HG02642 (cell line): Measurements from ENCODE around the gene FAM53B.

ENCODE experiments used
- ATAC-seq: cut with Tn5 transposase; IDR thresholded peaks from one replicate; pipeline ENCODE4 v1.9.1; 2021; ENCODE audit warnings: mild to moderate bottlenecking; ENCODE audit not compliant: unreplicated experiment, poor library complexity

Gene FAM53B

DNA sequence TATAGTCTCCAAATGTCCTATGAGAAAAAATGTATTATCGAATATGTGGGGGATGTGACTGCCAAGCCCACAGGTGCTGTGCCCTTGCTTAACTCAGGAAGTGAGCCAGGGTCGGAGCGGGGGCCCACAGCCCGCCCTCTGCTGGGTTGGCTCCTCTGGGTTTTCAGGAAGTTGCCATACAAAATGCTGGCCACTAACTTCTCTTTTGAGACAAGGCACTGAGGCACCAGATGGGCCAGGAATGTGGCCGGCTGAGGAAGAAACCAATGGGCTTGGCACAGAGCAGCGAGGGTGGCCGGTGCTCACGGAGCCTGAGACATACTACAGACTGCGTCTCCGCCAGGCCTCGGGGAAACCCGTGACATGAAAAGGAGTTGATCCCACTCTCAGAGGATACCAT is 58.9 kb downstream of the FAM53B start:
- ATAC-seq, result no peak

DNA sequence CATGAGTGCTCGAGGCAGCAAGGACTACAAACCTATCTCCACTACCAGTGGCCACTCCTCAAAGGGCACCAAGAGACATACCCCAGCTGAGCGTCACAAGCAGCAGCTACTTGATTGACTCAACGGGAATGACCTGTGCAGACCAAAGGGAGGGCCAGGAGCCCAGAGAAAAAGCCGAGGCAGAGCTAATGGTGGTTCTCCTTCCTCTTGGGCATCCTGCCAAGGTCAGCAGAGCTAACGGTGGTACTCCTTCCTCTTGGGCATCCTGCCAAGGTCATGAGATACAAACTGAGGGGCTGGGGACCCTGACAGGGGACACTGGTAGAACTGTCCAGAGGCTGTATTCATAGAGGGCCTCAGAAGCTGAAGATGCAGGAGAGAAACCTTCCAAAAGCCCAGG is 60.4 kb downstream of the FAM53B start:
- no peak for ATAC-seq

DNA sequence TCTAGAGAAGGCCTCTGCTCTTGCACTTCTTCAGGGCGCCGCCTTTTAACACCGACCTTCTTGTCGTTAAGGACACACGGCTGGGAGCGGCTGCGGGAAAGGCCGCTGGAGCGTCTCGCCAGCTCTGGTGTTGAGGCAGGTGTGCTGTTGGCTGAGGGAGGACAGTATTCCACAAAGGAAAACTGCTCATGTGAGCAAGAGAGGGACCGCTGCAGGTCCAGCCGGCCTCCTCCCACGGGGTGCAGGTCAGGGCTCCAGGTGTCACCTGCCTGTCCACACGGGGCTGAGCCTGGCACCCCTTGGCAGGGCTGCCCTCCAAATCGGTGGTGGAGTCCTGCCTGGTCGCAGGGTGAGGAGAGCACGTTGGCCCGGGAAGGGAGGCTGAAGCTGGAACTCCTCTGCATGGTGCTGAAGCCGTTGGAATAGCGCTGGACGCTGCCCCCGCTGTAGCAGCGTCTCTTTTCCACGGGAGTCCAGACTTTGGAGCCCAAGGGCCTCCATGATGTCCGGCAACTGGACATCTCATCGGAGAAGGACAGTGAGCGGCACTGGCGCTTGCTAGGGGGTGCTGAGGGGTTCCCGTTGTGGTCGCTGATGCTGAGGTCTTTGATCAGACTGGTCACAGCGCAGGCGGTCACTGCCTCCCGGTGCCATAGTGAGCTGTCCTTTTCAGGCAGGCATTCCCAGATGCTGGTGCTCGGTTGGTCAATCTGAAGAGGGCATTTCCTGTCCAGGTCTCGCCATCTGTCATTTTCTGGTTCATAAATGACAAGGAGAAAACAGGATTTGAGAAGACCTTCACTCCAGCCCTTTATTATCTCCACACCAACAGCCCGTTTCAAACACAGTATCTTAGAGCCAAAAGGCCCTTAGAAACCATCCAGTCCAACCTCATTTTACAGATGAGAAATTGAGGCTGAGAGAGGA is 62.3 kb downstream of the FAM53B start:
- ATAC-seq, result no peak

GRCh38 chr10:124681091-124681490 is 63.1 kb downstream of the FAM53B start:
- ATAC-seq, result no peak

- ATAC-seq, result no peak
These were observed 63.5 kb downstream of the FAM53B start for GRCh38 chr10:124680675-124681074.

DNA sequence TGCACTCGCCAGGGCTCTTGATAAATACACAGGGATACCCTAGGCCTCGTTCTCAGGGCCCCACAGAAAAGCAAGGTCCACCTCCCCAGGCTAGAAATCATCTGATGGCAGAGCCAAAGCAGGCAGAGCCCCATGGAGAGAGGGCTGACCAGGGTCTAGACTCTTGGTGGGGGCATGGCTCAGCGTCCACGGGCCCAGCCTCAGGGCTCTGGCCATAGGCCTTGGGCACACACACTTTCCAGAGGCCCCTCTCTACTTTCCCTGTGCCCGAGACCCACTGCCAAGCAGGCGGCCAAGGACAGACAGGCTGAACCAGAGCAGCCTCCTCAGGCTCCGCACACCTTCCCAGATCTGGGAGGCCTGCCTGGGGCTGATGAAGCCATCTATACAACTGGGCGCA is 64.8 kb downstream of the FAM53B start:
- no peak for ATAC-seq

- no peak for ATAC-seq
These were observed 65.5 kb downstream of the FAM53B start for GRCh38 chr10:124678557-124679240.

GRCh38 chr10:124677749-124678556 is 66.2 kb downstream of the FAM53B start:
- no peak for ATAC-seq

DNA sequence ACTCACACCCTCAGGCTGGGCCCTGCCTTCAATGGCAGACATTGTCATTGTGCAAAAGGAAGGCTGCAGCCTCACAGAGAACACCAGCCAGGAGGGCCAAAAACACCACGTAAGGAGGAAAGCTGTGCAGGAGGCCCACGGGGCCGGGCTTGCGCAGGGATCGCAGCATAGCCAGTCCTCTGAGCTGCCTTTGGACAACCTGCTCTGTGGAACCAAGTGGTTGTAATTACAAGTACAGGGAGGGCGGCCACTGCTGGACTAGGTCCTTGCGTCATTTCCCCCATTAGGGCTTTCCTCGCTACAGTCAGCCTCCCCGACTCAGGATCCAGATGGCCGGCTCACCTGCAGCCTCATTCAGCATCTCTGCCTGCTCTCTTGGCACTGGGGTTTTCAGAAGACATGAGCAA is 66.9 kb downstream of the FAM53B start:
- ATAC-seq, result no peak

GRCh38 chr10:124676416-124677062 is 67.6 kb downstream of the FAM53B start:
- ATAC-seq, result no peak

DNA sequence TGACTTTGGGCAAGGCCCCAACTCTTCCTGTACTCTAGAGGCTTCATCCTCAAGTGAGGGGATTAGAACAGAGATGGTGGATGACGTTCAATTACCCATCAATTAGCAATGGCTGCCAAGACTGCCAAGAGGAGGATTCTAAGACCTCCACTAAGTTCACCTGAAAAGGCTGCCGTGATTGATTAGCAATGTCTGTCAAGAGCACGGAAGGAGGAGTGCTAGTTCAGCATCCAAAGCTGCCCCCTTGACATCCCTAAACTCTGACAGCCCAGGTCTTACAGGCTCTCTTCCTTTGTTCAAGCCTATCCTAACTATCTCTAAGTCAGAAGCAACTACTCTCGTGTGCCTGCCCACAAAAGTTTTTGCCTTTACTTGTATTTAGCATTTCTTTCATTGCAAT is 68.4 kb downstream of the FAM53B start:
- no peak for ATAC-seq

DNA sequence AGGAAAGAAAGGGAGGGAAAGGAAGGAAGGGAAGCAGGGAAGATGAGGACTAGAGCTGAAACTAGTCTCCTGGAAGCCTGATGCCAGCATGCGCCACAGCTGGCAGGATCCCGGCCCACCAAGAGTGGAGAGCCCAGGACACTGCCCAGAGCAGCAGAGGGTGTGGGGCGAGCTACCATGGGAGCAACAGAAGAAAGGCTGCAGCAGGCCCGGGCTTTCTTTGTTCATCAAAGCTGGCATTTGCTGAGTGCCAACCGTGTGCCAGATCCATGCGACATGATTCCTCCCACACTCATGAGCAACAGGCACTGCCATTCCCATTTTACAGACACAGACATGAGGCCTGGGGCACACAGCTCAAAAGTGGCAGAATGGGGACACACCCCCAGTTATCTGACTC is 68.9 kb downstream of the FAM53B start:
- no peak for ATAC-seq

GRCh38 chr10:124674768-124675222 is 69.4 kb downstream of the FAM53B start:
- no peak for ATAC-seq

- no peak for ATAC-seq
These were observed 72.0 kb downstream of the FAM53B start for GRCh38 chr10:124672181-124672638.

DNA sequence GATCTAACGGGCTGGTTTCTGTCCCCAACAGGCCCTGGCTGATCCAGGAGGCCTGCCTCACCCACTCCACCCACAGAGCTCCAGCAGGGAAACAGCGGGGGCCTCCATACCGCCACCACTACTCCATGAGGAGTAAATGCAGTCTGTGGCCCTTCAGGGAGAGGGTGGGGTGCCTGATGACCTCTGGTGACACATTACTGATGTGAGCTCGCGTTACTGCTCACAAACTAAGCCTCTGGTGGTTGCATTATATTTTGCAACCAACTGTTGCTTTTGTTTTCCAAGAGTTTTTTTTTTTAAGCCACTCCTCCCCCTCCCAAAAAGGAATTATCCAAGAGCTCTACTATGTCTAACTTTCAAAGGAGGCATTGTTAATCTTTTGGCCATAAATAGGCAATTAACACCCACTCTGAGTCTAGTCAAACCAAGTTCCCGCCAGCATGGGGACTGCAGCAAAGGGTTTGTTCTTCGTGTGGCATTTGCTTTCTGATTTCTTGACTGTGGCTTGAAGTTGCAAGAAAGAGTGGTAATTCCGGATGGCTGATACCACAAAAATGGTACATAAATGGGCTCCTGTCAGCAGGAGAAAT is 72.6 kb downstream of the FAM53B start:
- no peak for ATAC-seq

DNA sequence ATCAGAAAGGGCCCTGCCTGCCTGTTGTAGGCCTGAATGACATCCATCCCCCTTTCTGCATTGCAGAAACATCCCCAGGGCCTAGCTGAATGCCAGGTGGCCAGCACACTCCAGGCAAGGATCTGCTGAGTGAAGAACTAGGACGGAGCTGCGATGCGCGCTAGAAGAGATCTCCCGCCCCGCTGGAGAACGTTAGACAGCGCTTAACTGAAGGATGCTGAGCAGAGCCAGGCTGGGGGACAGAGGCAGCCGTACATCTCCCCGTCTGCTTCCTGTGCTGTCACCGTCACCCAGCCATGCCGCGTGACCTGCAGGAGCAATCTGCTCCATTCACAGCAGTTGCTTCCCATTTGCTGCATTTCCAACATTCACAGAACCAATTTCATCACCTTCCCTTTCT is 73.3 kb downstream of the FAM53B start:
- no peak for ATAC-seq

DNA sequence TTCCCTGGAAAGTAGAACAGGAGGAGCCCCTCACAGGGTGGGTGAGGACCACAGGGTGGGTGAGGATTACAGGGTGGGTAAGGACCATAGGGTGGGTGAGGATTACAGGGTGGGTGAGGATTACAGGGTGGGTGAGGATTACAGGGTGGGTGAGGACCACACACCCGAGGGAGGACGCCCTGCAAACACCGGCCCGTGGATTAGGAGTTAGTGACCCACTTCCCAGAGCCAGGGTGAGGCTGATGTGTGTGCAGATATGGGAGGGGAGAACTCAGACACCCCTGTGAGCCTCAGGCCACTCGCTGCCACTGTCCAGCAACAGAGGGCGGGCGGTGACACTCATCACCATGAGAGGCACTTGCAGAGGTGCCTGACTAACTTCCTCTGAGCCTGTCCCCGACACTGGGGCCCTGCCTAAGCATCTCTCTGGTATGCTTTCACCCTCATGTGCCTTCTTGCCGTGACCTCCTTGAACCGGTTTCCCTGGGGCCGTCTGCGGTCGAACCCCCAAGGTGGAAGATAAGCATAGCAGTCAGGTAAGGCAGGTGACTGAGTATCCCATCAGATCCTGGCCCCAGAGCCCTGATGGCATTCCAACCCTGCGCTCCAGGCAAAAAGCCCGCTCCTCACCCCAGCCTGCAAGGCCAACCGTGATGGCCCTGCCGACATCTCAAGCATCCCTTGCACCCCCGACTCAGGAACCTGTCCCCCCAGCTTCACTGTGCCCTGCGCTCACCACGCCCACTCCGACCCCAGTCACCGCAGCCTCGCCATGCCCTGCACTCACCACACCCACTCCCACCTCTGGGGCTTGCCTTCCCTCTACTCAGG is 74.1 kb downstream of the FAM53B start:
- no peak for ATAC-seq

GRCh38 chr10:124669141-124669823 is 74.9 kb downstream of the FAM53B start:
- ATAC-seq, result no peak
